T-helper 17 cell (primary cell): ENCODE measurements around the gene L3MBTL4. TPM values are rescaled to one million over a fixed set of nuclear protein-coding genes. Genes with fewer than 3 reads are reported as not detected.
"Not testable (repeated sequence)": the region's sequence is repeated elsewhere in the genome, so short reads cannot be mapped to it uniquely, and the experiment has no call there.

Source experiments
- ATAC-seq: fragments of 150-1000 bp; cut with Tn5 transposase; 2 replicates; pipeline ENCODE4 v1.10.0; 2021; ENCODE audit warnings: mild to moderate bottlenecking, moderate library complexity
- DNase-seq, 3 donors: peaks; one replicate each; pipeline versions ENCODE4 v3.0.0 to v3.0.0-alpha.2; 2020 to 2021
- H3K9me3 ChIP-seq: one replicate; pipeline ENCODE4 v1.7.0; 2013; ENCODE audit warnings: low read length, mild to moderate bottlenecking; ENCODE audit not compliant: control insufficient read depth, poor library complexity, severe bottlenecking
- H3K27ac Mint-ChIP-seq: one replicate; pipeline ENCODE4 v1.8.0; 2022; ENCODE audit warnings: mild to moderate bottlenecking, moderate library complexity, mixed read lengths
- H3K27me3 Mint-ChIP-seq: one replicate; pipeline ENCODE4 v1.8.0; 2022; ENCODE audit warnings: mixed read lengths
- H3K36me3 Mint-ChIP-seq: one replicate; pipeline ENCODE4 v1.8.0; 2022; ENCODE audit warnings: low read depth, mixed read lengths
- H3K4me1 Mint-ChIP-seq: one replicate; pipeline ENCODE4 v1.8.0; 2022; ENCODE audit warnings: mild to moderate bottlenecking, mixed read lengths
- H3K4me3 Mint-ChIP-seq: one replicate; pipeline ENCODE4 v1.8.0; 2022; ENCODE audit warnings: mild to moderate bottlenecking, moderate library complexity, mixed read lengths
- total RNA-seq, 4 donors: library from RNA in 2 of 4; stranded (reverse) in 2 of 4; gene quantifications; one replicate each; pipeline ENCODE4 v1.2.3 and lab custom pipeline; 2022 to 2026

The L3MBTL4 gene
- total RNA-seq, 2 donors from 2014 or later = 0.18 to 0.80 TPM

- Mint-ChIP-seq H3K4me1 (no peaks in the 10 kb centered on the region), H3K27me3 (no peaks in the 10 kb centered on the region), H3K4me3 (no peak overlapping the region), H3K27ac (no peak overlapping the region), H3K36me3 (no peaks in the 10 kb centered on the region)
- ATAC-seq (no peak), DNase-seq (no peak)
- H3K9me3 ChIP-seq = peaks cover 2% of the 10 kb centered on the region
Measured at GRCh38 chr18:6139007-6139406, 275.7 kb downstream of the L3MBTL4 start.

GRCh38 chr18:6135901-6136300 is 278.8 kb downstream of the L3MBTL4 start:
- H3K9me3 ChIP-seq, H3K4me1 Mint-ChIP-seq, H3K27ac Mint-ChIP-seq, H3K4me3 Mint-ChIP-seq, H3K36me3 Mint-ChIP-seq, DNase-seq, H3K27me3 Mint-ChIP-seq, ATAC-seq: not testable (repeated sequence)

- H3K36me3 Mint-ChIP-seq, H3K4me3 Mint-ChIP-seq, H3K4me1 Mint-ChIP-seq, DNase-seq, ATAC-seq, H3K9me3 ChIP-seq, H3K27me3 Mint-ChIP-seq, H3K27ac Mint-ChIP-seq: not testable (repeated sequence)
Measured at GRCh38 chr18:6135029-6135428, 279.7 kb downstream of the L3MBTL4 start.

- DNase-seq (no peak), ATAC-seq (no peak)
- Mint-ChIP-seq H3K36me3 (no peaks in the 10 kb centered on the region), H3K4me3 (no peak overlapping the region), H3K27me3 (no peaks in the 10 kb centered on the region), H3K4me1 (no peaks in the 10 kb centered on the region), H3K27ac (no peak overlapping the region)
- no peaks in the 10 kb centered on the region for H3K9me3 ChIP-seq
Measured at GRCh38 chr18:6132751-6133368, 281.9 kb downstream of the L3MBTL4 start.

- H3K27me3 Mint-ChIP-seq = no peaks in the 10 kb centered on the region
- H3K9me3 ChIP-seq = no peaks in the 10 kb centered on the region
- no peaks in the 10 kb centered on the region for H3K36me3 Mint-ChIP-seq
- no peaks in the 10 kb centered on the region for H3K4me1 Mint-ChIP-seq
- no peak overlapping the region for H3K27ac Mint-ChIP-seq
- no peak for DNase-seq
- no peak overlapping the region for H3K4me3 Mint-ChIP-seq
- no peak for ATAC-seq
Measured at GRCh38 chr18:6120820-6121279, 293.9 kb downstream of the L3MBTL4 start.

GRCh38 chr18:6119761-6120160 is 294.9 kb downstream of the L3MBTL4 start:
- H3K36me3 Mint-ChIP-seq = no peaks in the 10 kb centered on the region
- H3K27me3 Mint-ChIP-seq = no peaks in the 10 kb centered on the region
- ATAC-seq (no peak), DNase-seq (no peak)
- H3K4me3 Mint-ChIP-seq = no peak overlapping the region
- H3K27ac Mint-ChIP-seq = no peak overlapping the region
- H3K4me1 Mint-ChIP-seq = no peaks in the 10 kb centered on the region
- H3K9me3 ChIP-seq = no peaks in the 10 kb centered on the region

- no peaks in the 10 kb centered on the region for H3K9me3 ChIP-seq
- ATAC-seq (no peak), DNase-seq (no peak)
- H3K27ac Mint-ChIP-seq = no peak overlapping the region
- H3K4me1 Mint-ChIP-seq = no peaks in the 10 kb centered on the region
- no peaks in the 10 kb centered on the region for H3K36me3 Mint-ChIP-seq
- no peaks in the 10 kb centered on the region for H3K27me3 Mint-ChIP-seq
- H3K4me3 Mint-ChIP-seq = no peak overlapping the region
Measured at GRCh38 chr18:6118080-6118479, 296.6 kb downstream of the L3MBTL4 start.

GRCh38 chr18:6115710-6116109 is 299.0 kb downstream of the L3MBTL4 start:
- Mint-ChIP-seq H3K27ac (no peak overlapping the region), H3K27me3 (no peaks in the 10 kb centered on the region), H3K4me1 (no peaks in the 10 kb centered on the region), H3K4me3 (no peak overlapping the region), H3K36me3 (no peaks in the 10 kb centered on the region)
- ATAC-seq (no peak), DNase-seq (no peak)
- H3K9me3 ChIP-seq = no peaks in the 10 kb centered on the region

GRCh38 chr18:6113650-6114049 is 301.1 kb downstream of the L3MBTL4 start:
- Mint-ChIP-seq H3K27ac (no peak overlapping the region), H3K4me3 (no peak overlapping the region), H3K4me1 (no peaks in the 10 kb centered on the region), H3K36me3 (no peaks in the 10 kb centered on the region), H3K27me3 (no peaks in the 10 kb centered on the region)
- no peaks in the 10 kb centered on the region for H3K9me3 ChIP-seq
- no peak for DNase-seq
- no peak for ATAC-seq

GRCh38 chr18:6111726-6112125 is 303.0 kb downstream of the L3MBTL4 start:
- DNase-seq (no peak), ATAC-seq (no peak)
- H3K4me1 Mint-ChIP-seq = no peaks in the 10 kb centered on the region
- H3K9me3 ChIP-seq = no peaks in the 10 kb centered on the region
- no peak overlapping the region for H3K4me3 Mint-ChIP-seq
- no peaks in the 10 kb centered on the region for H3K27me3 Mint-ChIP-seq
- H3K27ac Mint-ChIP-seq = no peak overlapping the region
- no peaks in the 10 kb centered on the region for H3K36me3 Mint-ChIP-seq

GRCh38 chr18:6109743-6110142 is 305.0 kb downstream of the L3MBTL4 start:
- DNase-seq = no peak
- H3K36me3 Mint-ChIP-seq = no peaks in the 10 kb centered on the region
- H3K27ac Mint-ChIP-seq = no peak overlapping the region
- no peaks in the 10 kb centered on the region for H3K9me3 ChIP-seq
- H3K4me1 Mint-ChIP-seq = no peaks in the 10 kb centered on the region
- no peak overlapping the region for H3K4me3 Mint-ChIP-seq
- no peaks in the 10 kb centered on the region for H3K27me3 Mint-ChIP-seq
- no peak for ATAC-seq

- H3K27ac Mint-ChIP-seq = no peak overlapping the region
- DNase-seq (no peak), ATAC-seq (no peak)
- H3K36me3 Mint-ChIP-seq = no peaks in the 10 kb centered on the region
- no peak overlapping the region for H3K4me3 Mint-ChIP-seq
- H3K9me3 ChIP-seq = no peaks in the 10 kb centered on the region
- H3K4me1 Mint-ChIP-seq = no peaks in the 10 kb centered on the region
- H3K27me3 Mint-ChIP-seq = no peaks in the 10 kb centered on the region
Measured at GRCh38 chr18:6107794-6108193, 306.9 kb downstream of the L3MBTL4 start.

- Mint-ChIP-seq H3K4me1 (no peaks in the 10 kb centered on the region), H3K4me3 (no peak overlapping the region), H3K27ac (no peak overlapping the region), H3K27me3 (no peaks in the 10 kb centered on the region), H3K36me3 (no peaks in the 10 kb centered on the region)
- H3K9me3 ChIP-seq = no peaks in the 10 kb centered on the region
- DNase-seq = no peak
- no peak for ATAC-seq
Measured at GRCh38 chr18:6106091-6106685, 308.5 kb downstream of the L3MBTL4 start.

- Mint-ChIP-seq H3K4me3 (no peak overlapping the region), H3K36me3 (no peaks in the 10 kb centered on the region), H3K27ac (no peak overlapping the region), H3K4me1 (no peaks in the 10 kb centered on the region), H3K27me3 (no peaks in the 10 kb centered on the region)
- no peak for DNase-seq
- ATAC-seq = no peak
- no peaks in the 10 kb centered on the region for H3K9me3 ChIP-seq
Measured at GRCh38 chr18:6103741-6104140, 311.0 kb downstream of the L3MBTL4 start.
